ENCODE results near the gene C6orf132. TPM values are rescaled to one million over a fixed set of nuclear protein-coding genes. Genes with fewer than 3 reads are reported as not detected.

The C6orf132 gene
- total RNA-seq, 1 experiment from 2014 or later: 31.9 TPM

DNA sequence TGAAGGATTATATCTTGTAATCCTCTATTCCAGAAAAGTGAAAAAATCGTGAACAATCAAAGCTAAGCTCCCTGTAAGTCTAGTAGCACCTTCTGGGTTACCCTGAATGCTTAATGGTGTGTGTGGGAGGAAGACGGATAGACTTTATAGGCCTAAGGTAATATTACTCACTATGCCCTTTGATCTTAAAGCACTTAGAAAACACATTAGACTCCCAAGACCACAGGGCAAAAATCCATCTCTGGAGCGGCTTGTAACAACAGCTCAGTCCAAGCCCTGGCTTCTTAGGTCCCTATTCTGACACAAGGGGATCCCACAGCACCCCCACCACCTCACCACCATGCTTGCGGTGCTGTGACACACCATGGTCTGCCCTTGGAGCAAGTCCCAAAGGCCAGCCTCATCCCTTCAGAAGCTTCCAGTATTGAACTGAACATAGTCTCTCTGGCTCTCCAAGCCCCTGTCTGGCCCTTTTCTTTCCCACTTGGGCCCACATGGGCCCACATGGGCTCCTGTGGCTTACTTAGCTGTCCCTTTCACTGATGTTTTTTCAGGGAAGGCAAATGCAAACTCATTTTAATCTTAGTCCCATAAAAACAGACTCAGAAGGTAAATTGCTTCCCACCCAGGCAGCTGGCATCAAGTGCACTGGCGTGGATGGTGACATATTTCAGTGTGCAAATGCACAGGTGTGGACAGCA, 28.3 kb downstream of the C6orf132 start:
- TF ChIP-seq, protein P1, sequence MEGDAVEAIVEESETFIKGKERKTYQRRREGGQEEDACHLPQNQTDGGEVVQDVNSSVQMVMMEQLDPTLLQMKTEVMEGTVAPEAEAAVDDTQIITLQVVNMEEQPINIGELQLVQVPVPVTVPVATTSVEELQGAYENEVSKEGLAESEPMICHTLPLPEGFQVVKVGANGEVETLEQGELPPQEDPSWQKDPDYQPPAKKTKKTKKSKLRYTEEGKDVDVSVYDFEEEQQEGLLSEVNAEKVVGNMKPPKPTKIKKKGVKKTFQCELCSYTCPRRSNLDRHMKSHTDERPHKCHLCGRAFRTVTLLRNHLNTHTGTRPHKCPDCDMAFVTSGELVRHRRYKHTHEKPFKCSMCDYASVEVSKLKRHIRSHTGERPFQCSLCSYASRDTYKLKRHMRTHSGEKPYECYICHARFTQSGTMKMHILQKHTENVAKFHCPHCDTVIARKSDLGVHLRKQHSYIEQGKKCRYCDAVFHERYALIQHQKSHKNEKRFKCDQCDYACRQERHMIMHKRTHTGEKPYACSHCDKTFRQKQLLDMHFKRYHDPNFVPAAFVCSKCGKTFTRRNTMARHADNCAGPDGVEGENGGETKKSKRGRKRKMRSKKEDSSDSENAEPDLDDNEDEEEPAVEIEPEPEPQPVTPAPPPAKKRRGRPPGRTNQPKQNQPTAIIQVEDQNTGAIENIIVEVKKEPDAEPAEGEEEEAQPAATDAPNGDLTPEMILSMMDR (IDR thresholded peaks at IDR 0.05; ENCODE audit: unreplicated experiment): no peak
- Mint-ChIP-seq H3K4me1 (ENCODE audit: insufficient read depth, unreplicated experiment) (peaks cover 7% of the 10 kb centered on the region), H3K27me3 (ENCODE audit: insufficient read depth, unreplicated experiment) (no peaks in the 10 kb centered on the region), H3K27ac (ENCODE audit: low read depth, unreplicated experiment) (no peak overlapping the region), H3K9me3 (ENCODE audit: unreplicated experiment) (no peaks in the 10 kb centered on the region), H3K36me3 (ENCODE audit: insufficient read depth, unreplicated experiment) (peaks cover 6% of the 10 kb centered on the region), H3K4me3 (ENCODE audit: unreplicated experiment) (no peak overlapping the region)
- BruUV-seq (replicated peaks): no TSS peak
- intact Hi-C loops (cut with micrococcal nuclease): no loop called here
- ChIA-PET CTCF (no interaction called here), POLR2A (interaction anchor here (0.7 to 1.0 kb wide), 2 partner anchors 10 to 23 kb away, joined by 3 read pairs; no protein-coding TSS in a partner anchor)
- DNase-seq (ENCODE audit: unreplicated experiment): peak; percentile 63

DNA sequence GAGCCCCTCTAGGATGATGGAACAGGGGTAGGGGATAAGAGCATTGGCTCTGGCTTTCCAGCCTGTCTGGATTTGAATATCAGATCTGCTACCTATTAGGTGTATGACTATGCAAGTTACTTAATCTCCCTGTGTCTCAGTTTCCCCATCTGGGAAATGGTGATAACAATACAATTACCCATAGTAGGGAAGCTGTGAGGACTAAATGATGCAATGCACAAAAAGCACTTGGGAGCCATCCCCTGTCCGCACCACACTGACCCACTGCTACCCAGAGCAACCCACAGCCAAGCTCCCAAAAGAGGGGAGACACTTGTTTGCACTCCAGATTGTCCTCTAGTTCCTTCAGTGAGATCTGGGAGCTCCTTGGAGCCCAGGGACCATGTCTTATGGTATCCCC, 30.1 kb downstream of the C6orf132 start:
- ChIA-PET POLR2A (interaction anchor here (0.7 to 1.8 kb wide), 4 partner anchors 11 to 115 kb away, joined by 4 to 6 read pairs (median 4); no protein-coding TSS in a partner anchor), CTCF (interaction anchor here (0.6 to 0.9 kb wide), 2 partner anchors 10 to 27 kb away, joined by 4 read pairs; no protein-coding TSS in a partner anchor)
- peaks cover 17% of the 10 kb centered on the region for H3K36me3 Mint-ChIP-seq (ENCODE audit: insufficient read depth, unreplicated experiment)

DNA sequence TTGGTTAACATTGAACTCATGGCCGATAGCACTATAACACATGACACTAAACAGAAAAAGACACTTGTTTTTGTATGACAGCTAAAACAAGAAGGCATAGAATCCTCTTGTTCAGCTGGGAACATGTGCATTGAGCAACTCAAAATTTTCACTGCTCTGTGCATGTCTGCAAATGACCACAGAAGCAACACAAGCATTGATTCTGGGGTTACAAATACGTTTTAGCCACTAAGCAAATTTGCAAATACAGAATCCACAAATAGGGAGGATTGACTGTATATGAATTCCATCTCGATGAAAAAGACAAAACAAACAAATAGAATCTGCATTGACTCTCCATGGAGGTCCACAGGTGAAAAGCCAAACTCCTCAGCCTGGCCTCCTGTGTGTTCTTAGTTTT, 31.7 kb downstream of the C6orf132 start:
- no TSS peak for BruUV-seq (replicated peaks)
- DNase-seq (ENCODE audit: unreplicated experiment): no peak
- no peak overlapping the region for H3K4me3 Mint-ChIP-seq (ENCODE audit: unreplicated experiment)
- H3K4me1 Mint-ChIP-seq (ENCODE audit: insufficient read depth, unreplicated experiment): no peaks in the 10 kb centered on the region
- ChIA-PET CTCF (interaction anchor here (0.7 kb wide), 1 partner anchor 33 kb away, joined by 4 read pairs; no protein-coding TSS in a partner anchor), POLR2A (interaction anchor here (0.6 to 1.3 kb wide), 4 partner anchors 17 to 82 kb away, joined by 3 read pairs; no protein-coding TSS in a partner anchor)
- TF ChIP-seq, protein P1 (IDR thresholded peaks at IDR 0.05; ENCODE audit: unreplicated experiment): no peak
- H3K36me3 Mint-ChIP-seq (ENCODE audit: insufficient read depth, unreplicated experiment): peaks cover 17% of the 10 kb centered on the region
- intact Hi-C loops (cut with micrococcal nuclease): no loop called here
- no peaks in the 10 kb centered on the region for H3K27me3 Mint-ChIP-seq (ENCODE audit: insufficient read depth, unreplicated experiment)
- H3K9me3 Mint-ChIP-seq (ENCODE audit: unreplicated experiment): no peaks in the 10 kb centered on the region
- H3K27ac Mint-ChIP-seq (ENCODE audit: low read depth, unreplicated experiment): no peak overlapping the region

More for the DNA sequence above, 30.1 kb downstream of the C6orf132 start:
- intact Hi-C loops (cut with micrococcal nuclease): no loop called here
- no peaks in the 10 kb centered on the region for H3K27me3 Mint-ChIP-seq (ENCODE audit: insufficient read depth, unreplicated experiment)
- no peak for DNase-seq (ENCODE audit: unreplicated experiment)
- TF ChIP-seq, protein P1 (IDR thresholded peaks at IDR 0.05; ENCODE audit: unreplicated experiment): no peak
- H3K9me3 Mint-ChIP-seq (ENCODE audit: unreplicated experiment): no peaks in the 10 kb centered on the region
- BruUV-seq (replicated peaks): no TSS peak
- no peaks in the 10 kb centered on the region for H3K4me1 Mint-ChIP-seq (ENCODE audit: insufficient read depth, unreplicated experiment)
- no peak overlapping the region for H3K27ac Mint-ChIP-seq (ENCODE audit: low read depth, unreplicated experiment)
- H3K4me3 Mint-ChIP-seq (ENCODE audit: unreplicated experiment): no peak overlapping the region

DNA sequence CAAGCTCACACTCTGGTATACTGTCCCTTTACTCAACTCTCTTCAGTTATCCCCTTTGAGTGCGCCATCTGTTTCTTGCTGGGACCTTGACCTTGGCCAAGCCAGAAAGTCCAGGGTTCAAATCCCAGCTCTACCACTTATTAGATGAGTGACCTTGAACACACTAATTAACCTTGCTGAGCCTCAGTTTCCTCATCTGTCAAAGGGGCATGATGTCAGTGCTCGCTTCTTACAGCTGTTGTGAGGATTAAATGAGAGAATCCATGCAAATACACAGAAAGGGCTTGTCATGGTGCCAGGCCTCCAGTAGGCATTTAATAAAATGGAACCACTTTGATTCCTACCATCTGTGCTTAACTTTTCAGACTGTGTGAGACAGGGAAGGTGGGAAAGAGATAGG, 34.3 kb downstream of the C6orf132 start:
- no peak overlapping the region for H3K4me3 Mint-ChIP-seq (ENCODE audit: unreplicated experiment)
- CTCF ChIA-PET: no interaction called here
- peaks cover 12% of the 10 kb centered on the region for H3K36me3 Mint-ChIP-seq (ENCODE audit: insufficient read depth, unreplicated experiment)
- TF ChIP-seq, protein P1 (IDR thresholded peaks at IDR 0.05; ENCODE audit: unreplicated experiment): no peak
- H3K4me1 Mint-ChIP-seq (ENCODE audit: insufficient read depth, unreplicated experiment): no peaks in the 10 kb centered on the region
- H3K27ac Mint-ChIP-seq (ENCODE audit: low read depth, unreplicated experiment): no peak overlapping the region
- H3K9me3 Mint-ChIP-seq (ENCODE audit: unreplicated experiment): no peaks in the 10 kb centered on the region
- DNase-seq (ENCODE audit: unreplicated experiment): no peak
- POLR2A ChIA-PET: no interaction called here
- no TSS peak for BruUV-seq (replicated peaks)
- intact Hi-C loops (cut with micrococcal nuclease): no loop called here
- H3K27me3 Mint-ChIP-seq (ENCODE audit: insufficient read depth, unreplicated experiment): no peaks in the 10 kb centered on the region

Data from MCF 10A (cell line).